ENCODE results near the gene NOTCH3.

Gene NOTCH3

DNA sequence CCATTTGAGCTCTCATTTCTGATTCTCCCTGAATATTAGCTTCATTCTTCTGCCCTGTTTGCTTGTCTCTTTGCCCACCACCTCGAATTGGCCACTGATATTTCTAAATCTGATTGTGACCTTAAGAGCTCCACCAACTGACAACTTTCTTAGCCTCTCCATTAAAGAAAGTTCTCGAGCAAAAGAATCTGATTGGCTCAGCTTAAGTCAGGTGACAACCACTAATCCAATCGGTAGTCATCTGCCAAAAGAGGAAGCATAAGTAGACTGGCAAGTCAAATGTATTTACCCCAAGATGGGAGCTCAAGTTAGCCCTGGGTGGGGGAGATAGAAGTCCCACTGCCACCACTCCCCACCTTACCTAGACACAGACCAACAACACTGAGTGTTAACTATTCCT is 41.5 kb downstream of the NOTCH3 start:
- no peak for DNase-seq

DNA sequence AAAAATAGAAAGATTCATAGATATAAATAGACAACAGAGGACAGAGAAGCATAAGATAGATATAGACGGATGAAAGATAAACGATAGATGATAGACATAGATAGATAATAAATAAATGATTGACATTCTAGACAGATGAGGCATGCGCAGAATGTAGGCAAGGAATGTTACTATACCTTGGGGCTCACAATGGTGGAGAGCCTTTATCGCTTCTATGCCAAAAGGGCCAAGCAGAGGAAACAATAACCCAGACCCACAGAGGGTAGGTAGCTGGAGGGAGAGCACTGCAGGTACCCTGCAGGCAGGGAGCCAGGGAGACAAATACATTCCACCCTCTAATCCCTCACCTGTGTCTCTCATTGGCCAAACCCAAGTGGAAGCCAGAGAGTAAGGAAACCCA is 44.4 kb downstream of the NOTCH3 start:
- DNase-seq: no peak

DNA sequence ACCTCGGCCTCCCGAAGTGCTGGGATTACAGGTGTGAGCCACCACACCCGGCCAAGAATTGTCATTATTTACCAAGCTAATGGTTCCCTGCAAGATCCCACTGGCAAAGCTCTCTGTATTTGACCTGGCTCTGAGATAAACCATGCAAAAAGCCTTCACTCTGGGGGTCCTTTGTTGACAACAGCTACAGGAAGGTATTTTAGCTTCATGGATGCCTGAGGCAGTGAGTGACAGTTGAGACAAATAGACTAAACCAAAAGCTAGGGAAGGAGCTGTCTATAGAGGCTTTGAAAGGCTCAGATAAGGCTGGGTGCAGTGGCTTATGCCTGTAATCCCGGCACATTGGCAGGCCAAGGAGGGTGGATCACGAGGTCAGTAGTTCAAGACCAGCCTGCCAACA is 45.5 kb downstream of the NOTCH3 start:
- no peak for DNase-seq

DNA sequence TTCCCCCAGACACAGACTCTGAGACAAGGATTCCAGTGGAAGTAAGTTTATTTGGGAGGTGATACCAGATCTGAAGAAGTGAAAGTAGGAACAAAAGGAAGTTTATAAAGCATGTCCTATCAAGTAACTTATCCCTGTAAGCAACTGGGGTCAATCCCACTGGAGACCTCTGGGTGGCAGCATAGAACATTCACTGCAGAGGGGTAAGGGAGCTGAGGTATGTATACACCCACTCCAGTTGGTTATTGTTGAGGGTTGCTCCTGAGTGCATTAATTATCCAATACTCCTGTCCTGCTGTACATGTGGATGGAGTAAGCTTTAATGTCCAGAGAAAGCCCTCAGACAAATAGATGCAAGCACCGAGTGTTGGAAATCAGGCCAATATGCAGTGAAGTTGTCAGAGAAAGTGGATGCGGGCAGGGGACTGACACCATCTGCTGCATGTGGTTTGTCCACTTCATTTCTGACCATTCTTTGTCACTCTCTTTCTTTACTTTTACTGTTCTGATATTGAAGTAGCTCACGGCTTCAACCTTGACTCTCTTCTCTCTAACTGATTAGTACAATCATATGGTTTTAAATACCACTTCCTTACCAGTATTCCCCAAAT is 46.7 kb downstream of the NOTCH3 start:
- DNase-seq: peak; percentile 0

DNA sequence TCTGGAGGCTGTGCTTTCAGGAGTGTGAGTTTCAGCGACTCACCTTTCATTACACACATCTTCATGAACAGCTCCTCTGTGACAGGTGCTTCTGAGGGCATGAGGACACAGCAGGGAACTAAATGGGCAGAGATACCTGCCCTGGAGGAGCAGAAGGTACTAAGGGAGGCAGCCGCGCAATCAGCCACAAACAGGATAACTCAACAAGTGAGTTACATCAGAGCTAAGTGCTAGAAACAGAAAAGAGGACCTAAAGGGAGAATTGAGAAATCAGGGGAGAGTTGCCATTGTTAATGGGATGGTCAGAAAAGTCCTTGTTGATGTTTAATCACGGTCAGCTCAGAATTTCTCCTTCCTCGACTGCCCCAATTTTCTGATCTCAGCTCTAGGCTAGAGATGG is 51.1 kb downstream of the NOTCH3 start:
- no peak for DNase-seq

DNA sequence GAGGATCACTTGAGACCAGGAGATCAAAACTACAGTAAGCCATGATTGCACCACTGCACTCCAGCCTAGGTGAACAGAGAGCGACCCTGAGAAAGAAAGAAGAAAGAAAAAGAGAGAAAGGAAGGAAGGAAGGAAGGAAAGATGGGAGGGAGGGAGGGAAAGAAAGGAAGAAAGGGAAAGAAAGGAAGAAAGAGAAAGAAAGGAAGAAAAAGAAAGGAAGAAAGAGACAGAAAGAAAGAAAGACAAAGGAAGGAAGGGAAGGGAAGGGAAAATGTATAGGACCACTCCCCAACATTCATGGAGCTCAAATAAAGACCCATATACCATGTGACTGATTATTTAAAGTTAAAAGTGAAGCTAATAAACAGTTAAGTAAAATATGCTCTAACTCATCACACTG is 53.7 kb downstream of the NOTCH3 start:
- DNase-seq: no peak

DNA sequence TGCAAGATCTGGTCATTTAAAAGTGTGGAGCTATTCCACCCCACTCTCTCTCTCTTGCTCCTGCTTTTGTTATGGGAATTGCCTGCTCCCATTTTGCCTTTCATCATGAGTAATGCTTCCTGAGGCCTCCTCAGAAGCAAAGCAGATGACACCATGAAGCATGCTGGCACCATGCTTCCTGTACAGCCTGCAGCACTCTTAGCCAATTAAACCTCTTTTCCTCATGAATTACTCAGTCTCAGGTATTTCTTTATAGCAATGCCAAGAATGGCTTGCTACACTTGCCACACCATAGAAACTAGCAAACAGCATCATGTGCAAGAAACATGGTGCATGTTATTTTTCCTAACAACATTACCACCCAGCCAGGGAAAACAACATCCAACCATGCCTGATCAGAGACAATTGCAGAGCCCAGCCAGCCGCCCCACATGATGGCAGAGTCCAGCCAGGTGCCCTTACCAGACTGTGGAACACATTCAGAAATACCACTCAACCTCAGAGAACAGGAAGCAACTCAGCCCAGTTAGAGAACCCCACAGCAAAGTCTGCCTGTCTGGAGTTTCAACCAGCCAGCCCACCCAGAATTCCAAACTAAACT is 56.6 kb downstream of the NOTCH3 start:
- no peak for DNase-seq

DNA sequence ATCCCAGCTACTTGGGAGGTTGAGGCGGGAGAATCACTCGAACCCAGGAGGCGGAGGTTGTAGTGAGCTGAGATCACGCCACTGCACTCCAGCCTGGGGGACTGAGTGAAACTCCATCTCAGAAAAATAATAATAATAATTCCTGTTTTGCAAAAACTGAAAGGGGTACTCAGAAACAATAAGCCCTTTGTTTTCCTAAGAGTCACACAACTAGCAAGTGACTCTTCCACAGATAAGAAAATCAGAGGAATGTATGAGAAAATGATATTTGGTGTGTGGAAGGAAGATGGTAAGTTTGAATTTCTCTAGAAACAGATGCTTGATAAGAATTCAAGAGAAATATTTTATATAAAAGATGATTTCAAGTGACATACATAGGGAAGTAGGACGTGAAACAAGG is 58.5 kb downstream of the NOTCH3 start:
- DNase-seq: no peak

DNA sequence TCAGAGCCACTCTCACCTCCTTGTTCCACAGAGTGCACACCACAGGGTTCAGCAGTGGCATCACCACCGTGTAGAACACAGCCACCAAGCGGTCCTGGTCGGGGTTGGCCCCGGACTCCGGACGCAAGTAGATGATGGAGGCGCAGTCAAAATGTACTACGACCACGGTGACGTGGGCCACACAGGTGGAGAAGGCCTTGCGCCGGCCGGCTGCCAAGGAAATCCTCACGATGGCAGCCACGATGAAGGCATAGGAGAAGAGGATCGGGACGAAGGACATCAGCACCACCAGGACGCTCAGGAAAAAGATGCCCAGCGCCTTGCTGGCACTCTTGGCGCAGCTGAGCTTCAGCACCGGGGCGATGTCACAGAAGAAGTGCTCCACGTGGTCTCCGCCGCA is 59.7 kb downstream of the NOTCH3 start:
- no peak for DNase-seq

DNA sequence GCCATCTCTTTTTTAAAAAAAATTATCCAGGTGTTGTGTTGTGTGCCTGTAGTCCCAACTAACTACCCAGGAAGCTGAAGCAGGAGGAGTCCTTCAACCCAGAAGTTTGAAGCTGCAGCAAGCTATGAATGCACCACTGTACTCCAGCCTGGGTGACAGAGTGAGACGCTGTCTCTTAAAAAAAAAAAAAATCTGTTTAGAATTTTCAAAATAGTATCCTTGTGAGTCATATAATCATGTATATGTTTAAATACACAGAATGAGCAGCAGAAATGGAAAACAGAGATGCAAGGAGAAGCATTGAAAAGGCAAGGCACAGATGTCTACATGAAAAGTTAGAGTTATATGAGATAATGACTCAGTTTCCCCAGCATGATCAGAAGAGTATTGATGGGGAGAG is 62.4 kb downstream of the NOTCH3 start:
- DNase-seq: no peak

DNA sequence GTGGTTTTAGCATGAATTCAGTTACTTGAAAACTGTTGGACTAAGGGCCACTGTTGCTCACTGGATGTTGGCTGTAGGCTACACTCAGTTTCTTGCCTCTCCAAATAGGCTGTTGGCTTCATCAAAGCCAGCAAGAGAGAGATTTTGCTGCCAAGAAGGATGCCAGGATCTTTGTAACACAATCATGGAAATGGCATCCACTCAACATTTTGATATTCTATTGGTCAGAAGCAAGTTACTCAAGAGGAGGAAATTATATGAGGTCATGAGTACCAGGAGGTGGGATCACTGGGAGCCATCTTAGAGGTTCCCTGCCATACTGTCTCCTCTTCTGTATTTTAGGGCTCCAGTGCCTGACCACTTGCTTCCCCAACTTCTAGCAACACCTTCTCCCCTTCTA is 63.0 kb downstream of the NOTCH3 start:
- no peak for DNase-seq

DNA sequence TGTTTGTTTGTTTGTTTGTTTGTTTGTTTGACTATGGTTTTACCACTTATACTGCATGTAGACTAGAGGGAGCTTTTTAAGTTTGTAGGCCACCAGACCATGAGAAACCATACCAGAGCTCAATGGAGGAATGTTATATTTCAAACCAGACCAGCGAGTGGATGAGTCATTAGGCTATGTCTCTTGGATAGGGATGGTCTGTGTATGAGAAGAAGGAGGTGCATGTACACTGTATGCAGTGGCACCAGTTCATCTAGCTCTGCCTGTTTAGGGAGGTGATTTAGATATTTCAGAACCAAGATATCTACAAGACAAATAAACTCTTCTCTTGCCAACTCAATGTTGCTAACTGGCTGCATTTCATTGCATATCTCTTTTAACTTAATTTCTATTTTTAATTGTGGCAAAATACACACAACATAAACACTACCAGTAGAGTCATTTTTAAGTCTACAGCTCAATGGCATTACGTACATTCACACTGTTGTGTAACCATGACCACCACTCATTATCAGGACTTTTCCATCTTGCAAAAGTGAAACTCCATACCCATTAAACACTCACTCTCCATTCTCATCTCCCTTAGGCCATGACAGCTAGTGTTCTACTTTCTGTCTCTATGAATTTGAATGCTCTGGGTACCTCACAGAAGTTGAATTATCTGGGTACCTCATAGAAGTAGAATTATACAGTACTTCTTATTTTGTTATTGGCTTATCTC is 64.4 kb downstream of the NOTCH3 start:
- no peak for DNase-seq

DNA sequence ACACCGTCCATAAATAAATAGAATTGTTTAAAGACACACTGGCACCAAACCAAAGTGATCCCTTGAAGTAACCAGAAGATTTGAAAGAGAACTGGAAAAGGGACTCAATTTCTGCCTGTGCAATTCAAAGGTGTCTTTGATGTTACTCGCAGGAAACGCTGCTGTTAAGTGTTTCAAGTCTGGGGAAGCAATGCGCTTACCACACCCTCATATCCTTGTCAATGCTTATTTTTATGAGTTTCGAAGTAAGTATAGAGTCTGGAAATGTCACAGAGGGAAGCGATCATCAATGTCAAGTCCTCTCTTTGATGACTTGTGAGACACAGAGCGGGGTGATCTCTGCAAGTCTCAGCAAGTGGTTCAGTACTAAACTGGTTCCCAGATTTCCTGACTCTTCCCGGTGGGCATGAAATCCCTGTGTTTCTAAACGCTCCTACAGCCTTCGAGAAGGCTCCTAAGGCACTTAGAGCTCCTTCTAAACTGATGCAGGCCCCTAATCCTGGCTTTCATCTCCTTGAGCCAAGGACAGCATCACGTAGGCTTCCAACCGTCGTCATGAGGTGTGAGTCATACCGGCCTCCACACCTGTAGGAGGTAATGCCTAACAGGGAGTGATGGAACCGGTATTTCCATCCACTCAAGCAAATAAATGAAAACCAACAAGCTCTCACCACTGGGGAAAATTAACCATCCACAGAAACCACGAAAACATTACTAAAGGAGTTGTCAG is 70.8 kb downstream of the NOTCH3 start:
- DNase-seq: no peak

DNA sequence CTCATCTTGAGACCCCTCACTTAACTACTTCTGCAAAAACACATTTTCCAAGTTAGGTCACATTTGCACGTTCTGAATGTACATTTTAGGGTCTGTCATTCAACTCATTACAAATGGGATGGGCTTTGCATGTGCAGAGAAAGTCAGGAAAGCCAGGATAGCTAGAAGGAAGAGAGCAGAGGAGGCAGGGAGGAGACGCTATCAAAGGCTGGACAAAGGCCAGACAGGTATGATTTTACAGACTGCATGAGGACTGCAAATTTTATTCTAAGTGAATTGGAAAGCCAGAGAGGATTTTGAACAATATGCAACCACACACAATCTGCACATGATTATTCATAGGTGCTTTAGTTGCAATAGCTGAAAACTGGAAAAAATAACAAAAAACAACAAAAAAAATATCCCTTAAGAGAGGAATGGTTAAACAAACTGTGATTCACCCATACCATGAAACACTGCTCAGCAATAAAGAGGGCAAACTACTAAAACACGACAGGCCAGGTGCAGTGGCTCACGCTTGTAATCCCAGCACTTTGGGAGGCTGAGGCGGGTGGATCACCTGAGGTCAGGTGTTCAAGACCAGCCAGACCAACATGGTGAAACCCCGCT is 72.5 kb downstream of the NOTCH3 start:
- DNase-seq: no peak

DNA sequence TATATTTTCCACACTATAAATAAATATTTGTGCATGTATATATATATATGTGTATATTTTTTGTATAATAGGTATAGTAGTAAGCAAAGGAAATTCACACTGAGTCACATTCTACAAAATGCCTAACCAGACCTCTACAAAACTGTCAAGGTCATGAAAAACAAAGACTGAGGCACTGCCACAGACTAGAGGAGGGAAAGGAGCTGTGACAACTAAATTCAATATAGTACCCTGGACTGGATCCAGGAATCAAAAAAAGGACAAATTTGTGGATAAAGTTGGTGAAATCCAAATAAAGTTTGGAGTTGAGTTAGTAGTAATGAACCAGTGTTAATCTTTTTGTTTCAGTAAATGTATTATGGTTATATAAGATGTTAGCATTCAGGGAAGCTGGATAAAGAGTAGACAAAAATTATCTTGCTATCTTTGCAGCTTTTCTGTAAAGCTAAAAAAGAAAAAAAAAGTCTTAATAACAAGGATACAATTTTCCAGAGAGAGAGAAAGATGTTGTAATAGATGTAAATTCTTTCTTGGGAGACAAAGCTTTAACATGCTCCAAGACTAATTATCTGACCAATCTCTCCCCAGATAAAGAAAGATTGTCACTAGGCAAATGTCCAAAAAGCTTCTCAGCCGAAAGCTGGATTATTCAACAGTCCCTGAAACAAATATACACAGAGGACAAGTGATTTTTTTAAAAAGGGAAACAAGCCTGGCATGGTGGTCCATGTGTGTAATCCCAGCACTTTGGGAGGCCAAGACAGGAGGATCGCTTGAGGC is 74.5 kb downstream of the NOTCH3 start:
- no peak for DNase-seq

DNA sequence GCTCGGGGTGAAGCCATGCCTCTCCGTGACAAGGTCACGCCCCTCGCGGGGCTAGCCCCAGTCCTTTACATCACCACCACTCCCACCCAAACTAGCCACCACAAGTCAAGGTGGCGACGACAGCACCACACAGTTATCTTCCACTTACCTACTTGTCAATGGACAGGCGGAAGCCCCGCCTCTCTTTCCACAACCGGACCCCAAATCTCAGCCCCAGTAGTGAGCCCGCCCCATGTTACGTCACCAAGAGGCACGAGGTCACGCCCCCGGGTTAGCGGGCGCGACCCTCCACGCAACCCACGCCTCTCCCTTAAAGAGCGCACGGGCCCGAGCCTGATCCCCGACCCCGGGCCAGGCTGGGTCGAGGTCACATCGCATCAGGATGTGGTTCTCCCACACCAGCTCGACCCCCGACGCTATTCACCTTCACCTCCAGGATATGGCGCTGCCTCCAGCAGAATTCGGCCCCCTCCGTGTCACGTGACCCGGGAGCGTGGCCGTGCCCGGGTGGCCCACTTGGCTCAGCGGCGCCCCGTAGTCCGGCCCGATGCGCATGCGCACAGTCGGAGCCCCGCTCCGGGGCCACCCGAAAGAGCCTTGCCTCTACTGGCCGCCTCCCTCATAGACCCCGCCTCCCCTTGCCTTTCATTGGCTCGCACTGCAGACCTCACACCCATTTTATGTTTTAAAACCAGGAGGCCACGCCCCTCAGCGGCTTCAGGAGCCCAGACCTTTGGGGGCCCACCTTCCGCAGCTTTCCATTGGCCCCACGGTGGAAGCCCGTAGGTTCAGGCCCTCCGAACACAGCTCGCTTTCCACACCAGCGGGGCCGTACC is 75.3 kb downstream of the NOTCH3 start:
- DNase-seq: peak; percentile 82

DNA sequence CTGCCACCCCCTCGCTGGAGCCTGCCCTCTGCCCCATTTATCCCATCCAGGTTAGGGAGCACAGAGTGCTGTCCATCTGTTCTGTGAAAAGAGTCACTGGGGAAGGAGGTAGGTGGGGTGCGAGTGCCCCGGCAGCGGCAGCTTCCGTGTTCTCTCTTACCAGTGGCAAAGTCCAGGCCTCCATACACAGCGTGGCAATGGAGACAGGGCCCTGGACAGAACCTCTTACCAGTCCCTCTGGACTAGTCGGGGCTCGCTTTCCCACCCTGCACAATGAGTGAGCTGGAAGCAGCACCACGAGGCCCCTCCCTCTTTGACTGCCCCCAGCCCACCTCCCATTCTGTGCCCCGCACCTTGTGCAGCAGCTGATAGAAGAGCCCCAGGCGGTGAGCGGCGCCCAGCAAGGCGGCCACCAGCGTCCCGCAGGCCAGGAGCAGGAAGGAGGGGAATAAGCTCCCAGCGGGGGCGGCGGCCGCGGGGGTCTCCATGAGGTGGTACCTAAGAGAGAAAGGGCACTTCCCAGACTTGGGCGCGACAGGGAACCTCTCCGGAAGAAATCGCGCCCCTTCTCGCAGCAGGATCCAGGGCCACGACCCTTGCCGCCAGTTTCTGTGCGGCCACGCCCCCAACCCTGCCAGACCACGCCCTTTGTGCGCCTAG is 76.1 kb downstream of the NOTCH3 start:
- DNase-seq: peak; percentile 34

DNA sequence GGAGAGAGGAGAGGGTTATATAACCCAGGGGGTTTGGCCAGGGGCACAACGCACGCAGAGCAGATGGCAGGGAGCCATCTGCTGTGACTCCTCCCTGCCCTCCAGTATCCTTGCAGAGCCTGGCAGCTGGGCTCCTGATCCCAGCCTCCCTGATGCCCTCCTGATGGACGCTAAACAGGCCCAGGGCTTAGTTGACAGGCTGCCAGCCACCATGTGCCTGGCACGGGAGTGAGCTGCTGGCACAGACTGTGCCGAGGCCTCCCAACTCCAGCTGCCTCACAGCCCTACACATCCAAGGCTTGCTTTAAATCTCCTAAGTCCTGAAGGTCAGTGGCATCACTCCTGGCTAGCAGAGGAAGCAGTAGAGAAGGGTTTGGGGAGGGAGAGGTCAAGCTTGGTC is 76.9 kb downstream of the NOTCH3 start:
- no peak for DNase-seq

DNA sequence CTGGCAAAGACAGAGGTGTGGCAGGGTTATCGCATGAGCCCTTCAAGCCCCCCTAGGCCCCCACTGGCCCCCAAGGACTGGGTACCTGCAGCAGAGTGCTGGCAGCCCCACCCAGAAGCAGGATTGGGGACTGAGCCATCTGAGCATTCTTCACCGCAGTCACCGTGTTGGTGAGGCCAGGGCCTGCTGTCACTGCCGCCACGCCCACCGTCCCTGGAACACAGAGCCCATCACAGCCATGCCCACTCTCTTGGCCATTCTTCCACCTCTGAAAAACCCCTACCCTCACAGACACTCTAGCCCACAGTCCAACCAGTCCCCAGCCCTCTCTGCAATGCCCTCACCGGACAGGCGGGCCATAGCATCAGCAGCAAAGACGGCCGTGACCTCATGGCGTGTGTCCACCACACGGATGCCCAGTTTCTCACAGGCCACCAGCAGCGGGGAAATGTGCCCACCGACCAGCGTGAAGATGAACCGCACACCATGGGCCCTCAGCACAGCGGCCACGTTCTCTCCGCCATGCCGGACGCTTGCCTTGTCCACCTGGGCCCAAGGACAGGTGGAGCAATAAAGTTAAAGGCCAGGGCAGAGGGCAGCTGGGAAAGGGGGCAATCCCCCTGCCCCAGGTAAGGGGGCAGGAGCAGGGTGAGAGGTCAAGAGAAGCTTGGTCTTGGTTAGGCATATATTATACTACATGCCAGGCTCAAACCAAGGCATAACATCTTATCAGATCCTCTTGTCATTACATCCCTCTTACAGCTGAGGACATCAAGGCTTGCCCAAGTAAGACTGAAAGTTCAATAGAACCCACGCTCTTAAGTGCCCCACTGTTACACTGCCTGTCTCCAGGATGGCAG is 77.5 kb downstream of the NOTCH3 start:
- DNase-seq: no peak

All from NCI-H526 treated with DMSO at 0.1 percent for 48 hours (cell line).